Endometrium (tissue), 2 donors: ENCODE data around the gene CTRB1.

ENCODE experiments used
- FAIRE-seq: peaks from 2 replicates; lab custom pipeline; 2012; peaks lifted over from hg19 to GRCh38; lab: Jason Lieb, UNC
- donor health status: control.
- donor health status: control.

CTRB1 gene

DNA sequence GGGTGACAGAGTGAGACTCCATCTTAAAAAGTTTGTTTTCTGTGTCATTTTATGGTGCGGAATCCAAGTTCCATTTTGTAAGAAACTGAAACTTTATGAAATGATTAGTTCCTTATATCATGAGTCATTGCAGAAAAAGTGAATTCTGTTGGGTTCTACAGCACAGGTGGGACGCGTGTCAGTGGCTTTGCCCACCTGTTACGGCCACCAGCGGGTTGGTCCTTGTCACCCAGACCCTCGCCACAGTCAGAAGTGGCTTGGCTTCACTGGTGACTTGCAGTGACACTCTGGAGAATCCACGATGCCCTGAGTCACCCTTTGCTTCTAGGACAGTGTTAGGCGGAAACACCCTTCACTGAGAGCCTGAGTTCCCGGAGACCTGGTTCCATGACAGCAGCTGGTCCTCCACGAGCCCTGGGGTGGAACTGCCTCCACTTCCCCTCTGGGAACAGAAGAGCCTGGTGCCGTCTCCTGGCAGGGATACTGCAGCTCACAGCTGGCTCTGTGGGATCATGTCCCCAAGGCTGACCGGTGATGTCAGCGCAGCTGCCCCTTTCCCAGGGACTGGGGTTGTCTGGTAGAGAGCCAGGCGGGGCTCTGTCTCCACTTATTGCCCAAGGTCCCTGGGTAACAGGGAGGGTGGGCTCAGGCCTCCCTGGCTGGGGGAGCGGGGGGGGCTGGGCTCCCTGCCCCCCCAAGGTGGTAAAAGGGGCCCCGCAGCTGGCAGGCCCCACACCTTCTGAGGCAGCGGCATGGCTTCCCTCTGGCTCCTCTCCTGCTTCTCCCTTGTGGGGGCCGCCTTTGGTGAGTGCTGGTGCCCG lies at the start of gene CTRB1:
Gene CTRB1, plus strand, starts transcription at position 733 of the 821 bp plus-strand sequence. Its CDS starts 20 bp downstream, at position 753.
- no peak for FAIRE-seq

DNA sequence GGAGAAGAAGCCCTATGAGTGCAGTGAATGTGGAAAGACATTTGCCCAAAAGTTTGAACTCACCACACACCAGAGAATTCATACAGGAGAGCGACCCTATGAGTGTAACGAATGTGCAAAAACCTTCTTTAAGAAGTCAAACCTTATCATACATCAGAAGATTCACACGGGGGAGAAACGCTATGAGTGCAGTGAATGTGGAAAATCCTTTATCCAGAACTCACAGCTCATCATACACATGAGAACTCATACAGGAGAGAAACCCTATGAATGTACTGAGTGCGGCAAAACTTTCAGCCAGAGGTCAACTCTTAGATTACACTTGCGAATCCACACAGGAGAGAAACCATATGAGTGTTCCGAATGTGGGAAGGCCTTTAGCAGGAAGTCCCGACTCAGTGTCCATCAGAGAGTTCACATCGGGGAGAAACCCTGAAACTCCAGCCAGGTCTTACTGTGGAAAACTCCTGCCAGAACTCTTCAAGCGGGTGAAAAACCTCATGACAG lies 48.8 kb upstream of the CTRB1 start:
- FAIRE-seq = no peak

DNA sequence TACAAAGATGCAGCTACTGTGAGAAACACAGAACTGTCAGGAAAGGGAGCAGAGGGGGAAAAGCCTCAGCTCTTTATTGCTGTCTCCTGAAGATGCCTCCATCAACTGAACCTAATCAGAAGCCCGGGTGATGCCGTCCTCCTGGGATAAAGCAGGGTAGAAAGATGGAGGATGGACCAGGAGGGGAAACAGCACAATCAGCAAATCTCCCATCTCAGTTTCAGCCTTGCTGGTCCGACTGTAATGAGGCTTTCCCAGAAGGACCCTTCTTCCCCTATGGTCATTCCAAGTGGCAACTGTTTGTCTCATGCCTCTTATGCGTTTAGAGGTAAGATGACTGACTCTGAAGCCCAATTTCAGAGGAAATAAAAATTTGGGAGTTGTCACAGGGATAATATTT lies 46.2 kb upstream of the CTRB1 start:
- FAIRE-seq = no peak

- FAIRE-seq = no peak
These were observed 43.7 kb upstream of the CTRB1 start for GRCh38 chr16:75175074-75175473.

DNA sequence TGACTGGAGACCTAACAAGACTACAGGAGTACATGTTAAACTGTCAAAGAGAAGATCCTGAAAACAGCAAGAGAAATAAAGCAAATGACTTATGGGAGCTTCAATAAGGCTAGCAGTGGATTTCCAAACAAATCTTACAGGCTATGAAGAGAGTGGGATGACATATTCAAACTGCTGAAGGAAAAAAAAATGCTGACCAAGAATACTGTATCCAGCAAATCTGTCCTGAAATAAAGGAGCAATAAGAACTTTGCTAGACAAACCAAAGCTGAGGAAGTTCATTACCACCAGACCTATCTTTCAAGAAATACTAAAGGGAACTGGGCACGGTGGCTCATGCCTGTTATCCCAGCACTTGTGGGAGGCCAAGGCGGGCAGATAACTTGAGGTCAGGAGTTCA lies 41.9 kb upstream of the CTRB1 start:
- FAIRE-seq = no peak

DNA sequence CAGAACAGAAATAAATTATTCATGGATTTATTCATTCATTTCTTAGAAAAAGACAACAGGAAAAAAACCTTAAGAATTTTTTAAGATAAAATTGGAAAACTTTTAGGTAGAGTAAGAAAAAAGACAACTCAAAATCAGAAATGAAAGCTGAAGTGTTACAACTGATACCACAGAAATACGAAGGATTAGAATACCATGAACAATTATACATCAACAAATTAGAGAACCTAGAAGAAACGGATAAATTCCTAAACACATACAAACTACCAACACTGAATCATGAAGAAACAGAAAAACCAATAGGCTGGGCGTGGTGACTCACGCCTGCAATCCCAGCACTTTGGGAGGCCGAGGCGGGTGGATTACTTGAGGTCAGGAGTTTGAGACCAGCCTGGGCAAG lies 39.6 kb upstream of the CTRB1 start:
- no peak for FAIRE-seq

DNA sequence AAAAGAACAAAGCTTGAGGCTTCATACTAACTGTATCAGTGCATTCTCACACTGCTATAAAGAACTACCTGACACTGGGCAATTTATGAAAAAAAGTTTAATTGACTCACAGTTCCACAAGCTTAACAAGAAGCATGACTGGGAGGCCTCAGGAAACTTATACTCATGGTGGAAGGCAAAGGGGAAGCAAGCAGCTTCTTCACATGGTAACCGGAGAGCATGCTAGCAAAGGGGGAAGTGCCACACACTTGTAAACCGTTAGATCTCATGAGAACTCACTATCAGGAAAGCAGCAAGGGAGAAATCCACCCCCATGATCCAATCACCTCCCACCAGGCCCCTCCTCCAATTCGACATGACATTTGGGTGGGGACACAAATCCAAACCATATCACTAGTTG lies 37.2 kb upstream of the CTRB1 start:
- FAIRE-seq = no peak

DNA sequence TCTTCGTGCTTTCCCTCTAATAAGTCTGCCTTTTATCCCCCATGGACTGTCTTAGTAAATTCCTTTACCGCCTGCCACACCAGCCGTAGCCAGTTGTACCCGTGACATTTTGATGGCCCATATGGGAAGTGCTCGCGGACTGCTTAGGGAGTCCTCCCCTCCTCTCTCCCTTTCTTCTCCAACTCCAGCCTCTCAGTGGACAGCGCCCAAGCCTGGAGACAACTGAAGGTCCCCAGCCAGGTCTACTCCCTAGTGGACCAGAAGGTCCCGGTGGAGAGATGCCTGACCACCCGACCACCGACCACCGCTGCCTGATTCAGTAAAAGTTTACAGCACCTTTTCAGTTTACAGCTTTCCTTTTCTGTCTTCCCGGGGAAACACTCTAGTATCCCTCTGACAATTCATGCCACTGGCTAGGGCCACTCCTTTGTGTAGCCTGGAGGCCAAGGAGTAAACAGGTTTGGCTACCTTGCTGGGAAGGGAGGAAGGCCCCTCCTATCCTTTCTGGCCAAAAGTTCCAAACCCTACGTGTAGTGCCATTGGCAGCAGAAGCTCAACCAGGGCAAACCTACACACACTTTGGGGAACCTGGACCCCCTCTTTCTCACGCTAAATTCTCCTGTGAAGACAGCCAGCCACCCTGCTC lies 29.8 kb upstream of the CTRB1 start:
- FAIRE-seq = no peak

- no peak for FAIRE-seq
These were observed 29.0 kb upstream of the CTRB1 start for GRCh38 chr16:75189638-75190245.

DNA sequence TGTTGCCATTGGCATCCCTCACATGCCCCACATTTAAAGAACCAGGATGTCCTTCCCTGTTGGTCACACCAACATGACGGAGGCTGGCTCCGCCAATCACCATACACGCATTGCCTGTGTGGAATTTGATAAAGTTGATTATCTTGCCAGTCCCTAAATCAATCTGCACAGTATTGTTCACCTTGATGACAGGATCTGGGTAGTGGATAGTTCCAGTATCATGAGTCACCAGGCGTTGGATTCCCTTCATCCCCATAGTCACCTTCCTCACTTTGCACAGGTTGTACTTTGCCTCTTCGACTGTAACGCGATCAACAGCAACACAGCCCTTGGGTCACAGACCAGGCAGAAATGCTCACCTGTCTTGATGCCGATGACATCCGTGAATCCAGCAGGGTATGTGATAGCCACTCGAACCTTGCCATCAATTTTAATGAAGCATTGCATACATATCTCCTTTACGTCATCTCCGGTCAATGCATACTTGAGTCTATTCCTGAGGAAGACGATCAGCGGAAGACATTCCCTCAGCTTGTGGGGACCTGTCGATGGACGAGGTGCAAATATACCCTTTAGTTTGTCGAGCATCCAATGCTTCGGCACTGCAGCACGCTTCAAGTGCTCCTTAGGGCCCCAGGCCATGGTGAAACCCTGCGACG lies 26.1 kb upstream of the CTRB1 start:
- FAIRE-seq = no peak

DNA sequence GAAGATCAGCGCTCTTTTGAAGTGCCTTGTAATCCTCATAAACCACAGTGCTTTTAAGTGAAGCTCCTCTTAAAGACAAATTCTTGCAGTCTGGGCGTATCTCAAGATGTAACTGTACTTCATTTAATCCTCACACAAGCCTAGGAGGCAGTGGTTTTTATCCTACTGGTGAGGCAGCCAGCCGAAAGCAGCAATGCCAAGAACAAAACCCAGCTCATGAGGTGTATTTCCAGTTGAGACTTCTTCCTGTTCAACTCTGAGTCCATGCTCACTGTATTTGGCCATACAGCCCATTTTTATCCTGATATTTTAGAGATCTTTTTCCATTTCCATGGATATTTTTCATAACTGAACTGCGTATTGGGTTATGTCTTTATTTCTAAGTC lies 25.5 kb upstream of the CTRB1 start:
- FAIRE-seq = no peak

DNA sequence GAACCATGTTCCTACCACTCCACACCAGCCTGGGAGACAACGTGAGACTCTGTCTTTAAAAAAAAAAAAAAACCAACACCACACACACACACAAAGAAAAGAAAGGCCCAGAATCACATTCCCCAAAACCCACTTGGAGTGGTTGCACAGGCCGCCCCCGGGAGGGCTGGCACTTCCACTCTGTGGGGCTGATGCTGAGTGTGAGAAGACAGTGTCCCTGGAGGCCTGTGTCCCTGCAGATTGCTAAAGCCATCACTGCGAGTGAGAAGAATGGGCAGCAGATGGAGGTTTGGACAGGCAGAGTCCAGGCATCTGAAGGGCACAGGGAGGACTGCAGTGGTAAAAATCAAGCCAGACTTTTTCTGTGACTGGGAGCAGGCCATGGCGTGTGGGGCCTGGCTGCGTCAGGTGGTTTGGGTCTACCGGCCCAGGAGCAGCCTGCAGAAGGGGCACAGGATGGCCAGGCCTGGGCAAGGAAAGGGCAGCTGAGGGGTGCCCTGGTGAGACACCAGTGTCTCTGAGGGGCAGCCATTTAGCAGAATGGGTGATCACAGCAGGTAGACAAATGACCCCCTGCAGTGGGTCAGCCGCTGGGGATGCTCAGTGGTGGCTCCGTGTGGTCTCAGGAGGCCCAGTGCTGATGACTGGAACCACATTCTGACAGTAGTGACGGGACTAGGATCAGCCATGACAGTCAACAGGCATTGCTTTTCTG lies 24.9 kb upstream of the CTRB1 start:
- FAIRE-seq = no peak

- no peak for FAIRE-seq
These were observed 22.7 kb upstream of the CTRB1 start for GRCh38 chr16:75195811-75196790.

DNA sequence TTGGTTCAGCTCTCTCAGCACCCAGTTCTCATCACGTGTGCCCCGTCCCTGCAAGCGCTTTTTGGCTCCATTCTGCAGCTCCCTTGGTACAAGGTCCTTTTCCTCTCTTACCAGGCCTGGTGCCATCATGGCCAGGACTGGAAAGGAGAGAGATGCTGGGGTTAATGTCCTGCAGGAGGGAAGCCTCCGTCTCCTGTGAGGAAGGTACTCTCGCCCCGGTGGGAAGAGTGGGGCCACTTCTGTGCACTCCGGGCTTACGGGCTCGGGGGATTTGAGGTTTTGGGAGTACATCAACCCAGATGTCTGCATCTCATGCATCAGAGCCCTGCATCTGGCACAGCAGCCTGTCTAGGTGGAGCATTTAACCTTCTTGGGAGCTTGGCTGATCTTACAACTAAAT lies 22.0 kb upstream of the CTRB1 start:
- FAIRE-seq = no peak

- FAIRE-seq = no peak
These were observed 21.2 kb upstream of the CTRB1 start for GRCh38 chr16:75197522-75198134.

DNA sequence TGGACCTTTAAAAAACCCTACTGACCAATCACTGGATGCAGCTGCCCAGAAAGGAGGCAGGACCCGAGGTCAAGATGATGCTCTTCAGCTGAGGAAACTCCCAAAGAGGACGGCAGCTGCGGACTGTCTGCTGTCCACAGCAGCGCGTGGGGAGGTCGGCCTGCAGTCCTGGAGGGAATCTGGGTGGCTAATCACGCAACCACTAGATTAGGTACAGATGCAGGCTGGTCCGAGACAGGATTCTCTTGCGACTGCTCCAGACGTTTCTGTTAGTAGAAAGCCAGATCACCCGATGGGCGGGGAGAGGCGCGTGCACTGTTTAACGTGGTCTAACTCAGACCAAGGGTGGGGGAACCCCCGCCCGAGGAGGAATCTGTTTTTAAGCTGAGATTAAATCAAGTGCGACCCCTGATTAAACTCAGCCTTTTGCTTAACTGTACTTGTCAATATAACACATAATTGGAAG lies 20.6 kb upstream of the CTRB1 start:
- FAIRE-seq = no peak

DNA sequence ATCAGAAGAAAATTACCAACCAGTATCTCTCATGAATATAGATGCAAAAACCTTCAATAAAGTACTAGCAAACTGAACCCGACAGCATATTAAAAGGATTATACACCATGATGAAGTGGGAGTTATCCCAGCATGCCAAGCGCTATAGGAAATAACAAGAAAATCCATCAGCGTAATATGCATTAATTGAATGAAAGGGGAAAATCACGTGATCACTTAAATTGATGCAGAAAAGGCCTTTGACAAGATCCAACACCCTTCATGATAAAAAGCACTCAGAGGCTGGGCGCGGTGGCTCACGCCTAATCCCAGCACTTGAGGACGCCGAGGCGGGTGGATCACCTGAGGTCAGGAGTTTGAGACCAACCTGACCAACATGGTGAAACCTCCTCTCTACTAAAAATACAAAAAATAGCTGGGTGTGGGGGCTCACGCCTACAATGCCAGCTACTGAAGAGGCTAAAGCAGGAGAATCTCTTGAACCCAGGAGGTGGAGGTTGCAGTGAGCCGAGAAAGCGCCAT lies 16.7 kb upstream of the CTRB1 start:
- FAIRE-seq = no peak

GRCh38 chr16:75203096-75203495 lies 15.7 kb upstream of the CTRB1 start:
- FAIRE-seq = no peak

DNA sequence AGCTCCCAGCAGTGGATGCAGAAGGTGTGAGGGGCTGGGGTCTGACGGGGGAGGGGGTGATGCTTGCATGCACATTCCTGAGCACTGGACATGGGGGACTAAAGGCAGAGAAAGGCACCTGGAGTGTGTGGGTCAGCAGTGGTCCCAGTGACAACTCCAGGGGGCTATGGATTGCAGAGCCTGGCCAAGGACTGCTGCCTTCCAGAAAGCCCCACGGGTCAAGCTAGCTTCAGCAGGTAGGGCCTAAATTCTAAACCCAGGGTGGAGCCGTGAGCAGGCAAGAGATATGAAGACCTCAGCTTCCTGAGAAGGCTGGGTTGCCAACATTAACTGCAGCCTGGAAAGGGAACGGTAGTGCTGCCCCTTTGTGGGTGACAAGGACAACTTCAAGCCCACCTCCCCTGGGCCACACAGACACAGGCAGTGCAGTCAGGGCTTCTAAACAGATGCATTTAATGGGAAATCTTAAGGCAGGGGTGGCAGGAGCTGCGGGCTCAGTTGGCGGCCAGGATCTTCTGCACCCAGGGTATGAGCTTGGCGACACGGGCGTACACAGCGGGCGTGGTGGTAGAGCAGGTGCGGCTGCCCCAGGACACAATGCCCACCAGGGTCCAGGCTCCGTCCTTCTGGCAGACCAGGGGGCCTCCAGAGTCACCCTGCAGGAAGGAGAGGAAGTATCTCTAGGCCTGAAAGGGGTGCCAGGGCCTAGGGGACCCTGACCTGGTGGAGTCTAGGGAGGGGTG lies 14.9 kb upstream of the CTRB1 start:
- no peak for FAIRE-seq
